ENCODE results near the gene ARID5B. TPM values are rescaled to one million over a fixed set of nuclear protein-coding genes. Genes with fewer than 3 reads are reported as not detected.

ARID5B gene
- polyA plus RNA-seq, 1 donor from 2014 or later = 2.1 TPM

DNA sequence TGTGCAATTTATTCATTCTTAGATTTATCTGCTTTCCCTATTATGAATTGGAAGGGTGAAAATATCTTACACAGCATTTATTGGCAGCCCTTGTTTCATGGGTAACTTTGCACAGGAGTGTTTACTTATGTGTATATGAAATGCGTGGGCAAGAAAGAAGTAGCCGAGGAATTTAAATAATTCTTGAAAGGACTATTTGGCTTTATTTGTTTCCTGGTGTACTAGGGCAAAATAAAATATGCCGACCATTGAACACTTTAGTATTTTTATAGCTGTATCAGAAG is 93.7 kb downstream of the ARID5B start:
- no peaks in the 10 kb centered on the region for H4K20me1 ChIP-seq (ENCODE audit: insufficient read depth)
- H3K9me3 ChIP-seq (ENCODE audit: low read length) = no peaks in the 10 kb centered on the region
- H3K4me2 ChIP-seq (ENCODE audit: low read length) = no peak overlapping the region
- no peak overlapping the region for H3K4me3 ChIP-seq (ENCODE audit: low read length)
- H3K9me2 ChIP-seq (ENCODE audit: insufficient read depth, low read length) = no peaks in the 10 kb centered on the region
- H3F3A ChIP-seq (ENCODE audit: insufficient read depth, low read length, poor library complexity, severe bottlenecking) = no peaks in the 10 kb centered on the region
- no peak overlapping the region for H2AFZ ChIP-seq (ENCODE audit: low read depth, low read length)
- H3K9ac ChIP-seq (ENCODE audit: low read length) = no peak overlapping the region
- H3K27me3 ChIP-seq (ENCODE audit: insufficient read depth, low read depth, low read length) = no peaks in the 10 kb centered on the region
- no peaks in the 10 kb centered on the region for H3K79me2 ChIP-seq (replicated peaks; ENCODE audit: insufficient read depth, low read length)
- no peak overlapping the region for H3K27ac ChIP-seq (ENCODE audit: low read length)
- no peak for TF ChIP-seq POLR2AphosphoS5 (IDR thresholded peaks at IDR 0.05)
- TF ChIP-seq EZH2 (IDR thresholded peaks at IDR 0.05; ENCODE audit: borderline replicate concordance, insufficient read depth, low read length, poor library complexity, severe bottlenecking) = no peak
- no peak for TF ChIP-seq RAD21 (conservative IDR thresholded peaks at IDR 0.05)
- TF ChIP-seq TAF1 (IDR thresholded peaks at IDR 0.05; ENCODE audit: low read depth) = no peak
- TF ChIP-seq, protein P1, sequence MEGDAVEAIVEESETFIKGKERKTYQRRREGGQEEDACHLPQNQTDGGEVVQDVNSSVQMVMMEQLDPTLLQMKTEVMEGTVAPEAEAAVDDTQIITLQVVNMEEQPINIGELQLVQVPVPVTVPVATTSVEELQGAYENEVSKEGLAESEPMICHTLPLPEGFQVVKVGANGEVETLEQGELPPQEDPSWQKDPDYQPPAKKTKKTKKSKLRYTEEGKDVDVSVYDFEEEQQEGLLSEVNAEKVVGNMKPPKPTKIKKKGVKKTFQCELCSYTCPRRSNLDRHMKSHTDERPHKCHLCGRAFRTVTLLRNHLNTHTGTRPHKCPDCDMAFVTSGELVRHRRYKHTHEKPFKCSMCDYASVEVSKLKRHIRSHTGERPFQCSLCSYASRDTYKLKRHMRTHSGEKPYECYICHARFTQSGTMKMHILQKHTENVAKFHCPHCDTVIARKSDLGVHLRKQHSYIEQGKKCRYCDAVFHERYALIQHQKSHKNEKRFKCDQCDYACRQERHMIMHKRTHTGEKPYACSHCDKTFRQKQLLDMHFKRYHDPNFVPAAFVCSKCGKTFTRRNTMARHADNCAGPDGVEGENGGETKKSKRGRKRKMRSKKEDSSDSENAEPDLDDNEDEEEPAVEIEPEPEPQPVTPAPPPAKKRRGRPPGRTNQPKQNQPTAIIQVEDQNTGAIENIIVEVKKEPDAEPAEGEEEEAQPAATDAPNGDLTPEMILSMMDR (IDR thresholded peaks at IDR 0.05; ENCODE audit: poor library complexity, severe bottlenecking) = no peak
- TF ChIP-seq, protein P2, sequence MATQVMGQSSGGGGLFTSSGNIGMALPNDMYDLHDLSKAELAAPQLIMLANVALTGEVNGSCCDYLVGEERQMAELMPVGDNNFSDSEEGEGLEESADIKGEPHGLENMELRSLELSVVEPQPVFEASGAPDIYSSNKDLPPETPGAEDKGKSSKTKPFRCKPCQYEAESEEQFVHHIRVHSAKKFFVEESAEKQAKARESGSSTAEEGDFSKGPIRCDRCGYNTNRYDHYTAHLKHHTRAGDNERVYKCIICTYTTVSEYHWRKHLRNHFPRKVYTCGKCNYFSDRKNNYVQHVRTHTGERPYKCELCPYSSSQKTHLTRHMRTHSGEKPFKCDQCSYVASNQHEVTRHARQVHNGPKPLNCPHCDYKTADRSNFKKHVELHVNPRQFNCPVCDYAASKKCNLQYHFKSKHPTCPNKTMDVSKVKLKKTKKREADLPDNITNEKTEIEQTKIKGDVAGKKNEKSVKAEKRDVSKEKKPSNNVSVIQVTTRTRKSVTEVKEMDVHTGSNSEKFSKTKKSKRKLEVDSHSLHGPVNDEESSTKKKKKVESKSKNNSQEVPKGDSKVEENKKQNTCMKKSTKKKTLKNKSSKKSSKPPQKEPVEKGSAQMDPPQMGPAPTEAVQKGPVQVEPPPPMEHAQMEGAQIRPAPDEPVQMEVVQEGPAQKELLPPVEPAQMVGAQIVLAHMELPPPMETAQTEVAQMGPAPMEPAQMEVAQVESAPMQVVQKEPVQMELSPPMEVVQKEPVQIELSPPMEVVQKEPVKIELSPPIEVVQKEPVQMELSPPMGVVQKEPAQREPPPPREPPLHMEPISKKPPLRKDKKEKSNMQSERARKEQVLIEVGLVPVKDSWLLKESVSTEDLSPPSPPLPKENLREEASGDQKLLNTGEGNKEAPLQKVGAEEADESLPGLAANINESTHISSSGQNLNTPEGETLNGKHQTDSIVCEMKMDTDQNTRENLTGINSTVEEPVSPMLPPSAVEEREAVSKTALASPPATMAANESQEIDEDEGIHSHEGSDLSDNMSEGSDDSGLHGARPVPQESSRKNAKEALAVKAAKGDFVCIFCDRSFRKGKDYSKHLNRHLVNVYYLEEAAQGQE (IDR thresholded peaks at IDR 0.05; ENCODE audit: borderline replicate concordance) = no peak
- no peak for TF ChIP-seq MXI1 (conservative IDR thresholded peaks at IDR 0.05; ENCODE audit: poor library complexity, severe bottlenecking)
- no peak for TF ChIP-seq EP300 (conservative IDR thresholded peaks at IDR 0.05; ENCODE audit: poor library complexity, severe bottlenecking)
- no peak for TF ChIP-seq SMC3 (conservative IDR thresholded peaks at IDR 0.05; ENCODE audit: poor library complexity)
- H3K36me3 ChIP-seq (ENCODE audit: insufficient read depth, low read length) = no peaks in the 10 kb centered on the region

DNA sequence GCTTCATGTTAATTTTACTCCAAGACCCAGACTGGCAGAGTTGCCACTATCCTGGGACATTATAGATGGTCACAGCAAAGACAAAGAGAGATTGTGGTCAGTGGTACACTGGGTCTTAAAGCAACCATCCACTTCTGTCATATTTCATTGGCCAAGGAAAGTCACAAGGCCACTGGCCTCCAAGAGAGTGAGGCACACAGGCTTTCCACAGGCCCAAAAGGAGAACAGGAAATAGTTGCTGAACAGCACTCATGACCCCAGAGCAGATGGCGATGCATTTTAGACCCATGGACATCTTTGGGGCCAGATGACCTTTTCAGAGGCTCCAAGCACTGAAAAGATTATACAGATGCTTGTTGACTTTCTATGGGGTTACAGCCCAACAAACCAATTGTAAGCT is 97.4 kb downstream of the ARID5B start:
- Histone ChIP-seq H3K9me3 (ENCODE audit: low read length) (no peaks in the 10 kb centered on the region), H3K27ac (ENCODE audit: low read length) (no peak overlapping the region), H4K20me1 (ENCODE audit: insufficient read depth) (no peaks in the 10 kb centered on the region), H3K36me3 (ENCODE audit: insufficient read depth, low read length) (no peaks in the 10 kb centered on the region), H3K9ac (ENCODE audit: low read length) (no peak overlapping the region), H3K4me3 (ENCODE audit: low read length) (no peak overlapping the region), H3F3A (ENCODE audit: insufficient read depth, low read length, poor library complexity, severe bottlenecking) (no peaks in the 10 kb centered on the region), H2AFZ (ENCODE audit: low read depth, low read length) (no peak overlapping the region), H3K79me2 (replicated peaks; ENCODE audit: insufficient read depth, low read length) (no peaks in the 10 kb centered on the region), H3K4me2 (ENCODE audit: low read length) (no peak overlapping the region), H3K9me2 (ENCODE audit: insufficient read depth, low read length) (no peaks in the 10 kb centered on the region), H3K27me3 (ENCODE audit: insufficient read depth, low read depth, low read length) (no peaks in the 10 kb centered on the region)
- no peak for TF ChIP-seq EP300 (conservative IDR thresholded peaks at IDR 0.05; ENCODE audit: poor library complexity, severe bottlenecking)
- TF ChIP-seq POLR2AphosphoS5 (IDR thresholded peaks at IDR 0.05) = no peak
- TF ChIP-seq RAD21 (conservative IDR thresholded peaks at IDR 0.05) = no peak
- no peak for TF ChIP-seq TAF1 (IDR thresholded peaks at IDR 0.05; ENCODE audit: low read depth)
- no peak for TF ChIP-seq EZH2 (IDR thresholded peaks at IDR 0.05; ENCODE audit: borderline replicate concordance, insufficient read depth, low read length, poor library complexity, severe bottlenecking)
- no peak for TF ChIP-seq MXI1 (conservative IDR thresholded peaks at IDR 0.05; ENCODE audit: poor library complexity, severe bottlenecking)
- no peak for TF ChIP-seq SMC3 (conservative IDR thresholded peaks at IDR 0.05; ENCODE audit: poor library complexity)
- TF ChIP-seq, protein P1 (IDR thresholded peaks at IDR 0.05; ENCODE audit: poor library complexity, severe bottlenecking) = no peak
- TF ChIP-seq, protein P2 (IDR thresholded peaks at IDR 0.05; ENCODE audit: borderline replicate concordance) = no peak

Measured in neural cell (in vitro differentiated cells).